ENCODE data around the gene SUZ12. TPM values are rescaled to one million over a fixed set of nuclear protein-coding genes. Genes with fewer than 3 reads are reported as not detected.
"Not testable (repeated sequence)": the region's sequence is repeated elsewhere in the genome, so short reads cannot be mapped to it uniquely, and the experiment has no call there.

The SUZ12 gene
- total RNA-seq, 1 donor from 2014 or later, result 14.0 TPM

DNA sequence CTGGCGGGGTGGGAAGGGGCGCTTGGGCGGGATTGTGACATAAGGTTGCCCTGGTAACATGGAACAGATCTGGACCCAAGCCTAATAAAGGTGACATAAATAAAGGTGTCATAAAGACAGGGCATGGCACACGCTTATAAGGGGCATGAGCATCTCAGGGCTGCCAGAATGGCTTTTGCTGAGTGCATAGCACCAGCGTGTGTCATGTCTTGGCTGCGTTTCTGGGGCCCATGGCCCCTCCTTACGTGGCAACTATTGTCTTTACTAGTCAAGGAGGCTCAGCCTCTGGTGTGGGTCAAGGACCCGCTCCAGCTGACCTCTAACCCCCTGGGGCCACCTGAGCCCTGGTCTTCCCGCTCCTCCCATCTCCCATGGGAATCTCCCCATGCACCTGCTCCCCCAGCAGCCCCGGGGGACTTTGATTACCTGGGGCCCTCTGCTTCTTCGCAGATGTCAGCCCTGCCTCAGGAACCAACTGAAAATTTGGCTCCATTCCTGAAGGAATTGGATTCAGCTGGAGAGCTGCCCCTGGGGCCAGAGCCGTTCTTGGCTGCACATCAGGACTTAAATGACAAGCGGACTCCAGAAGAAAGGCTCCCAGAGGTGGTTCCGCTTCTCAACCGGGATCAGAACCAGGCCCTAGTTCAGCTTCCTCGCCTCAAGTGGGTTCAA, 84.3 kb downstream of the SUZ12 start:
- no peak for DNase-seq (ENCODE audit: missing footprints)
- intact Hi-C loops (cut with DNase I), result no loop called here

DNA sequence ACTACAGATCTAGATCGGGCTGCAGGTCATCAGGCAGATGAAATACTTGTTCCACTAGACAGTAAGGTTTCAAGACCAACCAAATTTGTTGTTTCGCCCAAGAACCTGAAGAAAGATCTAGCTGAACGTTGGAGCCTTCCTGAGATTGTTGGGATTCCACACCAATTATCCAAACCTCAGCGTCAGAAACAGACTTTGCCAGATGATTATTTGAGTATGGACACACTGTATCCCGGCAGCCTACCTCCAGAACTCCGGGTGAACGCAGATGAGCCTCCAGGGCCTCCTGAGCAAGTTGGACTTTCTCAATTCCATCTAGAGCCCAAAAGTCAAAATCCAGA, 84.8 kb downstream of the SUZ12 start:
- ATAC-seq (no peak), DNase-seq (ENCODE audit: missing footprints) (no peak)
- intact Hi-C loops (cut with DNase I), result no loop called here

More for the DNA sequence above, 84.3 kb downstream of the SUZ12 start:
- ATAC-seq, result no peak

DNA sequence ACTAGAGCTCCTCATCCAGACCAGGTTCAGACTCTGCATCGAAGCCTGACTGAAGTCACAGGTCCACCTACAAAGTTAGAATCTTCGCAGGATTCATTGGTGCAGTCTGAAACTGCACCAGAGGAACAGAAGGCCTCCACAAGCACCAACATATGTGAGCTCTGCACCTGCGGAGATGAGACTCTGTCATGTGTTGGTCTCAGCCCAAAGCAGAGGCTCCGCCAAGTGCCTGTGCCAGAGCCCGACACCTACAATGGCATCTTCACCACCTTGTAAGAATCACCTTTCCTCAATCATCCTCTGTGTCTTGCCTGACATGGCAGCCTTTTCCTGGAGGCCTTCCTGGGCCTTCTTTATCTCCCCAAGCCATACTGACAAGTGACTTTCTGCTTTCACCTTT, 85.7 kb downstream of the SUZ12 start:
- DNase-seq (ENCODE audit: missing footprints); ATAC-seq; intact Hi-C loops (cut with DNase I): not testable (repeated sequence)

DNA sequence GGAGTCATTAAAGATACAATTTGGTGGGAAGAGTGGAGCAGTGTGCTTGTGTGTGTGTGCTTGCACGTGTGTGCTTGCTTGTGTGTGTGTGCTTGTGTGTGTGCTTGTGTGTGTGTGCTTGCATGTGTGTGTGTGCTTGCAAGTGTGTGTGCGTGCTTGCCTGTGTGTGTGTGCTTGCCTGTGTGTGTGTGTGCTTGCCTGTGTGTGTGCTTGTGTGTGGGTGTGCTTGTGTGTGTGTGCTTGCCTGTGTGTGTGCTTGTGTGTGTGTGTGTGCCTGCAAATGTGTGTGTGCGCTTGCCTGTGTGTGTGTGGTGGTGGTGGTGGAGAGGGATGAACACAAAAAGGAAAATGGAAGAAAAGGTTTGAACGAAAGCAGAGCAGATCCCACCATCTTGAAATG, 90.5 kb downstream of the SUZ12 start:
- ATAC-seq; intact Hi-C loops (cut with DNase I); DNase-seq (ENCODE audit: missing footprints): not testable (repeated sequence)

DNA sequence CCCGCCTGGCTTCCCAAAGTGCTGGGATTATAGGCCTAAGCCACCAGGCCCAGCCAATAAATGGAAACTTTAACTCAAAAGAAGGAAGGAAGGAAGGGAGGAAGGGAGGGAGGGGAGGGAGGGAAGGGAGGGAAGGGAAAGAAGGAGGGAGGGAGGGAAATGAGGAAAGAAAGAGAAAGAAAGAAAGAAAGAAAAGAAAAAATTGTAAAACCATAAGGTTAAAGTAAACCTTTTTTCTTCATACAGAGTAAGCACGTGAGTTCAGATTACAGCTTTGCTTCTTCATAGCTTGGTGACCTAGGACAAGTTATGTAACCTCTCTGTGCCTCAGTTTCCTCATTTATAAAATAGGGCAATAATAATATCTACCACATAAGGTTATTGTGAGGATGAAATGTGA, 96.4 kb downstream of the SUZ12 start:
- no peak for ATAC-seq
- no peak for DNase-seq (ENCODE audit: missing footprints)

DNA sequence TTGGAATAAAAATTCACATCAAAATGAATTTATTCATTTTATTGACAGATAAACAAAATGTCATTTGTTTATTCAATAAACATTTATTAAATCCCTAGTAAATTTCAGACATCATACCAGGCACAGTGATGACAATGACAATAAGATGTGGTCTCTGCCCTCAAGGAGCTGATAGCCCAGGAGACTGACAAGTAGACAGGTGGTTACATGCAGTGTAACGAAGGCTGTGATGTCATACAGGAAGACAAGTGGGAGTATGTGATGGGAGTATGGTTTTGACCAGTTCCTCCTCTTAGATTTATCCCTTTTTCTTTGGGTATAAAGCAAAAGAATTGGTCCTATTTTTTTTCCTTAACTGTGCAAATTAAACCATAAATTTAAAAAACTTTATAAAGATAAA, 97.0 kb downstream of the SUZ12 start:
- DNase-seq (ENCODE audit: missing footprints); ATAC-seq; intact Hi-C loops (cut with DNase I): not testable (repeated sequence)

More for the DNA sequence above, 96.4 kb downstream of the SUZ12 start:
- intact Hi-C loops (cut with DNase I), result no loop called here

DNA sequence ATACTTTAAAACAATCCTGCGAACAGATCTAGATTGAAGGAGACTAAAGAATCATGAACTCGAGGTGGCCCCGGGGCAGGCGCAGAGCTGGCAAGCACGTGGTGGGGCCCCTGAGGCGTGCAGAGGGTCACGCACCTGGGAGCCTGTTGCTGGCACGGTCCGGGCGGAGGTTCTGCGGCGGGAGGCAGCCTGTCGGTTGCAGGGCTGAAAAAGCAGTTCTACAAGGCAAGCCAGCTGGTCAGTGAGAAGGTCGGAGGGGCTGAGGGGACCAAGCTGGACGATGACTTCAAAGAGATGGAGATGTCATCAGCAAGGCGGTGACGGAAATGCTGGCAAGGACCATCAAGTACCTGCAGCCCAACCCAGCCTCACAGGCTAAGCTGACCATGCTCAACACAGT, 103.4 kb downstream of the SUZ12 start:
- not testable (repeated sequence) for ATAC-seq

DNA sequence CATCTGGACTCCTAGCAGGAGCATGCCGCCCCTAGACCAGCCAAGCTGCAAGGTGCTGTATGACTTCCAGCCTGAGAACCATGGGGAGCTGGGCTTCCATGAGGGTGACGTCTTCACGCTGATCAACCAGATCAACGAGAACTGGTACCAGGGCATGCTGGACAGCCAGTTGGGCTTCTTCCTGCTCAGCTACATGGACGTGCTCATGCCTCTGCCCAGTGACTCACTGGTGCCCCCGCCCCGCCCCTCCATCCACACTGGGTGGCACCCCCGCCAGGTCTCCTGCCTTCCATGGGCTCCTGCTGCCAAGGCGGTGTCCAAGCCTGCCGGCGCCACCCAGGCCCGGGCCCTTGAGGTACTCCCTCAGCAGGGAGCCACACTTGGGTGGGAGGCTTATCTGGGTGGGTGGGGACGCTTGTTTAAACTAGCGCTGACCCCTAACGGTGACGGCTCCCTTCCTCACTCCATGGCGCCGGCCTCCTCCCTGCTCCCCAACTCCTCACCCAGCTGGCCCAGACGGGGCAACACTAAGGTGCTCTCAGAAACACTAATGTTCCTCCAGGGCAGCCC, 104.6 kb downstream of the SUZ12 start:
- ATAC-seq; intact Hi-C loops (cut with DNase I); DNase-seq (ENCODE audit: missing footprints): not testable (repeated sequence)

More for the DNA sequence above, 103.4 kb downstream of the SUZ12 start:
- DNase-seq (ENCODE audit: missing footprints); intact Hi-C loops (cut with DNase I): not testable (repeated sequence)

DNA sequence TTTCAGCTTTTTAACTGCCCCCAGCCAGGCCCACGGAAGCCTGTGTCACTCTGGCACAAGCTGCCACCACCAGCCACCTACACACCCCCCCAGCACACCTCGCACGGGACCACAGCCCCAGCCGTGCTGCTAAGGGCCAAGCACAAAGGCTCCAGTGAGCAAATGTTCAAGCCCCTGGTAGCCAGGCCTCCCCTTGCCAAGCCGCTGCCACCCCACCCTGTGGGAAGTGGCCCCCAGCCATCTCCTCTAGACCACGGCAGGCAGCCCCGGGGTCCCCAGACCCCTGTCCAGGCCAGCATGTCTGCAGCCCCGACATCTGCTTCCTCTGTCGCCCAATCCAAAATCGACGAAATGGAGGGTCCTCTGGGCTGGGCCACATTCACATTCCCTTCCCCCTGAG, 105.5 kb downstream of the SUZ12 start:
- ATAC-seq; intact Hi-C loops (cut with DNase I); DNase-seq (ENCODE audit: missing footprints): not testable (repeated sequence)

DNA sequence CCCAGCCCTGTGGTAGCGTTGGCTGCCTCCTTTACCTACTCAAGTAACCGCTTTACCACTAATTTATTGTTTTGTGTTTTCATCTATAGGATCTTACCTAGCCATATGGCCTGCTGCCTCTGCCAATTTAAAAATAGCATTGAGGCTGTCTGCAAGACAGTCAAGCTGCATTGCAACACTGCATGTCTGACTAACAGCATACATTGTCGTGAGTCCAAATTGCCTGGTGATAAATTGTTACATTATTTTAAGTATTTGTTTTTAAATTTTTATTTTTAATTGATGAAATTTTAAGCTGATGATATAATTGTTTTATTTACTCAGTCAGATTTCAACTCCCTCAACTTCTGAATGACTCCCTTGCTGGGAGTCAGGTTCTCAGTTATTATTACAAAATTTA, 108.8 kb downstream of the SUZ12 start:
- ATAC-seq; intact Hi-C loops (cut with DNase I); DNase-seq (ENCODE audit: missing footprints): not testable (repeated sequence)

DNA sequence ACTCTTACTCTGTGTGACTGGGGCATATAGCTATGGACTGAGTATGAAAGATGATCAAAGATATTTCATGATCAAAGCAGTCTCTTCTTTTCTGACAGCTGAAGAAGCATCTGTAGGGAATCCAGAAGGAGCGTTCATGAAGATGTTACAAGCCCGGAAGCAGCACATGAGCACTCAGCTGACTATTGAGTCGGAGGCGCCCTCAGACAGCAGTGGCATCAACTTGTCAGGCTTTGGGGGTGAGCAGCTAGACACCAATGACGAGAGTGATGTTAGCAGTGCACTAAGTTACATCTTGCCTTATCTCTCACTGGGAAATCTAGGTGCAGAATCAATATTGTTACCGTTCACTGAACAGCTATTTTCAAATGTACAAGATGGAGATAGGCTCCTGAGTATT, 110.9 kb downstream of the SUZ12 start:
- ATAC-seq; intact Hi-C loops (cut with DNase I); DNase-seq (ENCODE audit: missing footprints): not testable (repeated sequence)

Other genes starting within 250 kb of the SUZ12 start
- gene COPRS, start 77.8 kb upstream of the SUZ12 start, total RNA-seq, result 60.0 TPM
- gene UTP6, start 35.3 kb upstream of the SUZ12 start, total RNA-seq, result 33.5 TPM
- gene LRRC37B, start 70.4 kb downstream of the SUZ12 start, total RNA-seq, result 3.2 TPM
- gene RHOT1, start 205.5 kb downstream of the SUZ12 start, total RNA-seq, result 64.1 TPM